HEK293T (cell line): ENCODE measurements around the gene CADPS.

ENCODE experiments used
- ARNT ChIP-seq: fragments of 450-650 bp; IDR thresholded peaks from 2 replicates; pipeline ENCODE4 v1.6.1; 2017; ENCODE audit warnings: mild to moderate bottlenecking
- BHLHE40 ChIP-seq: fragments of 450-650 bp; IDR thresholded peaks from 2 replicates; pipeline ENCODE4 v1.6.1; 2016; ENCODE audit warnings: mild to moderate bottlenecking, moderate library complexity, borderline replicate concordance
- CTBP1 ChIP-seq: fragments of 450-650 bp; IDR thresholded peaks from 2 replicates; pipeline ENCODE4 v1.6.1; 2016; ENCODE audit warnings: borderline replicate concordance
- FOXA1 ChIP-seq: fragments of 450-650 bp; IDR thresholded peaks from 2 replicates; pipeline ENCODE4 v1.6.1; 2016; ENCODE audit warnings: mild to moderate bottlenecking
- FOXK2 ChIP-seq: fragments of 450-650 bp; IDR thresholded peaks from 2 replicates; pipeline ENCODE4 v1.6.1; 2016; ENCODE audit warnings: mild to moderate bottlenecking
- FOXM1 ChIP-seq: fragments of 450-650 bp; IDR thresholded peaks from 2 replicates; pipeline ENCODE4 v1.6.1; 2017; ENCODE audit warnings: mild to moderate bottlenecking, borderline replicate concordance
- HDGF ChIP-seq: fragments of 450-650 bp; IDR thresholded peaks from 2 replicates; pipeline ENCODE4 v1.6.1; 2017; ENCODE audit warnings: antibody characterized with exemption, borderline replicate concordance
- LEF1 ChIP-seq: fragments of 450-650 bp; IDR thresholded peaks from 2 replicates; pipeline ENCODE4 v1.6.1; 2017; ENCODE audit warnings: mild to moderate bottlenecking, borderline replicate concordance
- NFRKB ChIP-seq: fragments of 450-650 bp; IDR thresholded peaks from 2 replicates; pipeline ENCODE4 v1.6.1; 2016; ENCODE audit warnings: mild to moderate bottlenecking, moderate library complexity
- SP1 ChIP-seq: fragments of 450-650 bp; IDR thresholded peaks from 2 replicates; pipeline ENCODE4 v1.6.1; 2017
- SUZ12 ChIP-seq: fragments of 450-650 bp; IDR thresholded peaks from 2 replicates; pipeline ENCODE4 v1.6.1; 2016; ENCODE audit warnings: mild to moderate bottlenecking

- TF ChIP-seq SP1, result no peak
- no peak for TF ChIP-seq BHLHE40
- no peak for TF ChIP-seq ARNT
- no peak for TF ChIP-seq FOXM1
- TF ChIP-seq CTBP1, result no peak
- no peak for TF ChIP-seq FOXA1
- TF ChIP-seq HDGF, result no peak
- TF ChIP-seq FOXK2, result no peak
- TF ChIP-seq SUZ12, result no peak
- TF ChIP-seq LEF1, result no peak
- TF ChIP-seq NFRKB, result no peak
Observed at GRCh38 chr3:62439176-62439813, 435.9 kb downstream of the CADPS start.
